Right lobe of liver (tissue), 4 donors: ENCODE results near the gene SLC50A1.

Experiments used
- POLR2A ChIP-seq: fragments of 450-650 bp; IDR thresholded peaks from one replicate; pipeline ENCODE4 v1.6.1; 2017; ENCODE audit warnings: antibody characterized with exemption, mild to moderate bottlenecking
- TF ChIP-seq, protein P1 (sequence below), 4 donors: fragments of 200-600 bp in 3 of 4; fragments of 450-650 bp in 1 of 4; IDR thresholded peaks; one replicate each; pipeline versions ENCODE4 v1.5.1 to v1.8.0; 2016 to 2022; ENCODE audit warnings: antibody characterized with exemption in 4 of 4, mild to moderate bottlenecking in 2 of 4
- donor health status: DM: no; HTN: no; CAD: no.
- donor health status: DM: no; HTN: no; CAD: no.
- donor health status: DM: no; HTN: yes; CAD: no.

DNA sequence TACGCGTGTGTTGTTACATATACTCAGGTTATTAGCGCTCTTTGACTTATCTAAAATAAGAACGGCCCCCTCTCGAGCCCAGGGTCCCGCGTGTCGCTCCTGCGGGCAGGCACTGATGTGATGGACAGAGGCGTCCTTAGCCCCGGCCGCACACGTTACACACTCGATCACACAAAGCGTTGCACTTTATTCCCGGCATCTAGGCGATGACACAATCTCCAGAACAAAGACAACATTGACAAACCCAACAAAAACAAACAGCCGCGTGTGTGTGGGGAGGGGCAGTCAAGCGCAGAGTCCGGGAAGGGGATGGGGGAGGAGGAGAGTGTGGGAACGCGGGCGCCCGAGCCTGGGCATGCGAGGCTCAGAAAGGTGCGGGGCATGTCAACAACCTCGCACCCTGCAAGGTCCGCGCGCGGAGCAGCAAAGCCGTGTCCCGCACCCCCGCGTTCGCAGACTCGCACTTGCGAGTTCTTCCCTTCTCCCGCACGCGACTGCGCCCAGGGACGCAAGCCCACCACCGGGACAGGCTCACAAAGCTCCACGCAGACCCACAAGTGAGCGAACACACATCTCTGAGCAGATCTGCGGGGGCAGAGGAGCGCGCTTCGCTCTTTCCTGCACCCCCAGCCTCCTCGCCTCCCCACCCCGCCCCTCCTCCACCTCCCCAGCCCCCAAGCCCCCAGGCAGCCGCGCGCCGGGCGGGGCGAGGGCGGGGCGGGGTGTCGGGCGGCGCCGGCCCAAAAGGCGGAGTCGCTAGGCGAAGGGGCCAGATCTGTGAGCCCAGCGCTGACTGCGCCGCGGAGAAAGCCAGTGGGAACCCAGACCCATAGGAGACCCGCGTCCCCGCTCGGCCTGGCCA is 8.3 kb upstream of the SLC50A1 start, which contains the start of gene EFNA1:
- TF ChIP-seq POLR2A: peak; percentile 93
- TF ChIP-seq, protein P1, sequence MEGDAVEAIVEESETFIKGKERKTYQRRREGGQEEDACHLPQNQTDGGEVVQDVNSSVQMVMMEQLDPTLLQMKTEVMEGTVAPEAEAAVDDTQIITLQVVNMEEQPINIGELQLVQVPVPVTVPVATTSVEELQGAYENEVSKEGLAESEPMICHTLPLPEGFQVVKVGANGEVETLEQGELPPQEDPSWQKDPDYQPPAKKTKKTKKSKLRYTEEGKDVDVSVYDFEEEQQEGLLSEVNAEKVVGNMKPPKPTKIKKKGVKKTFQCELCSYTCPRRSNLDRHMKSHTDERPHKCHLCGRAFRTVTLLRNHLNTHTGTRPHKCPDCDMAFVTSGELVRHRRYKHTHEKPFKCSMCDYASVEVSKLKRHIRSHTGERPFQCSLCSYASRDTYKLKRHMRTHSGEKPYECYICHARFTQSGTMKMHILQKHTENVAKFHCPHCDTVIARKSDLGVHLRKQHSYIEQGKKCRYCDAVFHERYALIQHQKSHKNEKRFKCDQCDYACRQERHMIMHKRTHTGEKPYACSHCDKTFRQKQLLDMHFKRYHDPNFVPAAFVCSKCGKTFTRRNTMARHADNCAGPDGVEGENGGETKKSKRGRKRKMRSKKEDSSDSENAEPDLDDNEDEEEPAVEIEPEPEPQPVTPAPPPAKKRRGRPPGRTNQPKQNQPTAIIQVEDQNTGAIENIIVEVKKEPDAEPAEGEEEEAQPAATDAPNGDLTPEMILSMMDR (IDR thresholded peaks at IDR 0.05): no peak
